Measurements from ENCODE around the gene TP73.

Gene TP73

GRCh38 chr1:3631320-3632260, 20.7 kb upstream of the TP73 start:
- intact Hi-C loops (cut with DNase I) = no loop called here
- no peak for DNase-seq

- DNase-seq = no peak
- intact Hi-C loops (cut with DNase I) = no loop called here
Observed at GRCh38 chr1:3632298-3632697, 20.0 kb upstream of the TP73 start.

- intact Hi-C loops (cut with DNase I) = no loop called here
- no peak for DNase-seq
Observed at GRCh38 chr1:3632716-3633343, 19.5 kb upstream of the TP73 start.

GRCh38 chr1:3633344-3634058, 18.8 kb upstream of the TP73 start:
- DNase-seq = no peak
- intact Hi-C loops (cut with DNase I) = no loop called here

- DNase-seq = no peak
- intact Hi-C loops (cut with DNase I) = no loop called here
Observed at GRCh38 chr1:3634059-3634800, 18.1 kb upstream of the TP73 start.

GRCh38 chr1:3636080-3636479, 16.2 kb upstream of the TP73 start:
- intact Hi-C loops (cut with DNase I) = no loop called here
- DNase-seq = peak in 1 of 42 donors; percentile 7

- intact Hi-C loops (cut with DNase I) = no loop called here
- DNase-seq = peak in 1 of 42 donors; percentile 4
Observed at GRCh38 chr1:3636531-3636930, 15.8 kb upstream of the TP73 start.

- intact Hi-C loops (cut with DNase I) = no loop called here
- peak in 1 of 42 donors; percentile 11 for DNase-seq
Observed at GRCh38 chr1:3638027-3638426, 14.3 kb upstream of the TP73 start.

- intact Hi-C loops (cut with DNase I) = no loop called here
- no peak for DNase-seq
Observed at GRCh38 chr1:3638676-3639075, 13.6 kb upstream of the TP73 start.

GRCh38 chr1:3639397-3639911, 12.9 kb upstream of the TP73 start:
- DNase-seq = no peak
- intact Hi-C loops (cut with DNase I) = no loop called here

- intact Hi-C loops (cut with DNase I) = loop anchor here (10.0 kb wide), 1 partner anchor 85 kb away; no protein-coding TSS in a partner anchor
- DNase-seq = no peak
Observed at GRCh38 chr1:3640121-3640837, 12.0 kb upstream of the TP73 start.

GRCh38 chr1:3641046-3641760, 11.1 kb upstream of the TP73 start:
- DNase-seq = peak in 1 of 42 donors; percentile 8

GRCh38 chr1:3641816-3642215, 10.5 kb upstream of the TP73 start:
- no peak for DNase-seq
- intact Hi-C loops (cut with DNase I) = loop anchor here (10.0 kb wide), 1 partner anchor 83 kb away; no protein-coding TSS in a partner anchor

More at GRCh38 chr1:3641046-3641760, 11.1 kb upstream of the TP73 start:
- intact Hi-C loops (cut with DNase I) = loop anchor here (10.0 kb wide), 1 partner anchor 84 kb away; no protein-coding TSS in a partner anchor

- peak in 1 of 42 donors; percentile 3 for DNase-seq
- intact Hi-C loops (cut with DNase I) = loop anchor here (10.0 kb wide), 1 partner anchor 82 kb away; no protein-coding TSS in a partner anchor
Observed at GRCh38 chr1:3642919-3643675, 9.2 kb upstream of the TP73 start.

- intact Hi-C loops (cut with DNase I) = loop anchor here (10.0 kb wide), 1 partner anchor 81 kb away; no protein-coding TSS in a partner anchor
- DNase-seq = no peak
Observed at GRCh38 chr1:3644273-3644672, 8.0 kb upstream of the TP73 start.

- peak in 1 of 42 donors; percentile 9 for DNase-seq
- intact Hi-C loops (cut with DNase I) = loop anchor here (10.0 kb wide), 1 partner anchor 80 kb away; no protein-coding TSS in a partner anchor
Observed at GRCh38 chr1:3645247-3645646, 7.1 kb upstream of the TP73 start.
